Measurements from ENCODE around the gene SUCO. TPM values are rescaled to one million over a fixed set of nuclear protein-coding genes. Genes with fewer than 3 reads are reported as not detected.

Gene SUCO
- polyA plus RNA-seq, 1 donor (not counting 4 experiments of a cell fraction or from before 2014, with no cell fraction given): 13.8 TPM

- no peak overlapping the region for H3K4me2 ChIP-seq (ENCODE audit: control insufficient read depth, extremely low read depth, insufficient read depth, low read depth, low read length)
- H3K9me3 ChIP-seq (ENCODE audit: control insufficient read depth, low read depth, low read length): no peaks in the 10 kb centered on the region
- FAIRE-seq: no peak
- no peak overlapping the region for H2AFZ ChIP-seq (ENCODE audit: control insufficient read depth, low read length)
- H3K9ac ChIP-seq (ENCODE audit: control insufficient read depth, extremely low read depth, insufficient read depth, low read length): no peak overlapping the region
- H3K4me1 ChIP-seq (ENCODE audit: control insufficient read depth, extremely low read depth, insufficient read depth, low read length): peaks cover 12% of the 10 kb centered on the region
- H3K4me3 ChIP-seq (ENCODE audit: control insufficient read depth in 2 of 3, extremely low read depth in 1 of 3, insufficient read depth in 2 of 3, low read depth in 1 of 3, low read length in 3 of 3): no peak overlapping the region
- no peaks in the 10 kb centered on the region for H3K79me2 ChIP-seq (ENCODE audit: control insufficient read depth, insufficient read depth, low read length)
- TF ChIP-seq CTCF (optimal IDR thresholded peaks at IDR 0.05 in 1 of 3, IDR thresholded peaks at IDR 0.05 in 1 of 3, conservative IDR thresholded peaks at IDR 0.05 in 1 of 3; ENCODE audit: extremely low read depth in 1 of 3, insufficient read depth in 2 of 3, low read length in 3 of 3) (no peak), EZH2 (IDR thresholded peaks at IDR 0.05; ENCODE audit: low read length) (no peak)
- H3K27ac ChIP-seq (ENCODE audit: control insufficient read depth, insufficient read depth, low read length): no peak overlapping the region
- no peaks in the 10 kb centered on the region for H3K36me3 ChIP-seq (ENCODE audit: control insufficient read depth in 2 of 2, extremely low read depth in 1 of 2, insufficient read depth in 2 of 2, low read length in 2 of 2)
- DNase-seq (ENCODE audit: low read depth, low spot score): no peak
- H3K9me1 ChIP-seq (ENCODE audit: control insufficient read depth, extremely low read depth, insufficient read depth, low read length): no peaks in the 10 kb centered on the region
- no peaks in the 10 kb centered on the region for H4K20me1 ChIP-seq (ENCODE audit: control insufficient read depth, extremely low read depth, insufficient read depth, low read length)
- H3K27me3 ChIP-seq (ENCODE audit: control insufficient read depth, extremely low read depth, insufficient read depth, low read length): no peaks in the 10 kb centered on the region
- dilution Hi-C loops (cut with MboI; ENCODE audit: extremely low pct_ligation_motif_present, low sequenced_read_pairs): no loop called here
These were observed 93.9 kb downstream of the SUCO start for GRCh38 chr1:172626845-172627244.

- no peak for FAIRE-seq
- Histone ChIP-seq H3K4me3 (ENCODE audit: control insufficient read depth in 2 of 3, extremely low read depth in 1 of 3, insufficient read depth in 2 of 3, low read depth in 1 of 3, low read length in 3 of 3) (no peak overlapping the region), H3K4me2 (ENCODE audit: control insufficient read depth, extremely low read depth, insufficient read depth, low read depth, low read length) (no peak overlapping the region), H3K27me3 (ENCODE audit: control insufficient read depth, extremely low read depth, insufficient read depth, low read length) (no peaks in the 10 kb centered on the region), H3K9me1 (ENCODE audit: control insufficient read depth, extremely low read depth, insufficient read depth, low read length) (no peaks in the 10 kb centered on the region), H3K4me1 (ENCODE audit: control insufficient read depth, extremely low read depth, insufficient read depth, low read length) (peaks cover 12% of the 10 kb centered on the region), H3K79me2 (ENCODE audit: control insufficient read depth, insufficient read depth, low read length) (no peaks in the 10 kb centered on the region), H3K36me3 (ENCODE audit: control insufficient read depth in 2 of 2, extremely low read depth in 1 of 2, insufficient read depth in 2 of 2, low read length in 2 of 2) (no peaks in the 10 kb centered on the region), H3K9me3 (ENCODE audit: control insufficient read depth, low read depth, low read length) (no peaks in the 10 kb centered on the region), H3K27ac (ENCODE audit: control insufficient read depth, insufficient read depth, low read length) (no peak overlapping the region), H4K20me1 (ENCODE audit: control insufficient read depth, extremely low read depth, insufficient read depth, low read length) (no peaks in the 10 kb centered on the region), H3K9ac (ENCODE audit: control insufficient read depth, extremely low read depth, insufficient read depth, low read length) (no peak overlapping the region), H2AFZ (ENCODE audit: control insufficient read depth, low read length) (no peak overlapping the region)
- dilution Hi-C loops (cut with MboI; ENCODE audit: extremely low pct_ligation_motif_present, low sequenced_read_pairs): no loop called here
- no peak for TF ChIP-seq EZH2 (IDR thresholded peaks at IDR 0.05; ENCODE audit: low read length)
- TF ChIP-seq CTCF (optimal IDR thresholded peaks at IDR 0.05 in 1 of 3, IDR thresholded peaks at IDR 0.05 in 1 of 3, conservative IDR thresholded peaks at IDR 0.05 in 1 of 3; ENCODE audit: extremely low read depth in 1 of 3, insufficient read depth in 2 of 3, low read length in 3 of 3): no peak
- no peak for DNase-seq (ENCODE audit: low read depth, low spot score)
These were observed 94.8 kb downstream of the SUCO start for GRCh38 chr1:172627702-172628101.

Measured in keratinocyte (primary cell).